ENCODE measurements around the gene EIF2B2.

Gene EIF2B2

DNA sequence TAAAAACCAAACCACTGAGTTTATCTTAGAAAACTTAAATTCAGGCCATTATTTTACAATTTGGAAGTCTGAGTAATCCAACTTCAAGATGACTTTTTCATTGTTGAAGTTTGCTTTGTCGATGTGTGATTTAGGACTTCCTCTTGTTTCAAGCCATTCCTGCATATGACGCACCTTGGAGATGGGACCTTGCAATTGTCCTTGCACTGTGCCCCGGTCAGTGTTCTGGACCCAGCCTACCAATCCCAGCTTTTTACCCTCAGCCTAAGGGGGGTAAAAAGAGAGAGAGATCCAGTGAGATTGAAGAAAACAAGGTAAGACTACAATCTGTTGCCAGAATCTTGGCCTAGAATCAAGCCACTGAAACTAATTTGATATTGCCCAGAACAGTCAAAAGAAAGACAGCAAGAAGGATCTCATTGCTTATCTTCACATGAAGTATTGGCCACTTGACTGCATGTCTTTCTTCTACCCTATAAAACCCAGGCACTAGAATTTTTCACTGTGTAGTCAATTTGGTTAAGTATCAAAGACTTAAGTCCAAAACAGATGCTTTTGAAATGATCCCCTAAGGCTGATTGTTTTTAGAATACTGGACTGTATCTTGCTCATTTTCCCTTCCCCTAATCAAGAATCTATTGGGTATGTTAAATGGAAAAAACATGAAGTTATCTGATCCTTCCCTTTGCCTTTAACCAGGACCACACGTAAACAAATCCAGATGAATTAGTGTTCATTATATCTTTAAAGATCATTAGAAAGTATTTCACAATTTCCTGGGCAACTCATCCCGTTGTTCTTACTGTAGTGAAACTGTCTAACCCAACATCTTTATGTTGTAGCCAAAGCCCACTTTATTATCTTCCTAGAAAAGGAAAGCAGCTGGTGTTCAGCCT, 50.9 kb downstream of the EIF2B2 start:
- Histone ChIP-seq H3K9me3 (ENCODE audit: control insufficient read depth, low read length) (no peaks in the 10 kb centered on the region), H3K4me3 (ENCODE audit: extremely low read depth, insufficient read depth, low read length, poor library complexity, severe bottlenecking) (no peak overlapping the region), H3K36me3 (ENCODE audit: control insufficient read depth, insufficient read depth, low read length) (peaks cover 10% of the 10 kb centered on the region), H3K4me1 (ENCODE audit: control insufficient read depth, insufficient read depth, low read length, poor library complexity, severe bottlenecking) (no peaks in the 10 kb centered on the region), H3K27ac (ENCODE audit: low read depth, low read length, severe bottlenecking) (no peak overlapping the region)
- WGBS, 2 experiments (ENCODE audit: insufficient coverage in 2 of 2): 89 to 92% methylated on average over 1 to 3 of the region's 5 CpGs

DNA sequence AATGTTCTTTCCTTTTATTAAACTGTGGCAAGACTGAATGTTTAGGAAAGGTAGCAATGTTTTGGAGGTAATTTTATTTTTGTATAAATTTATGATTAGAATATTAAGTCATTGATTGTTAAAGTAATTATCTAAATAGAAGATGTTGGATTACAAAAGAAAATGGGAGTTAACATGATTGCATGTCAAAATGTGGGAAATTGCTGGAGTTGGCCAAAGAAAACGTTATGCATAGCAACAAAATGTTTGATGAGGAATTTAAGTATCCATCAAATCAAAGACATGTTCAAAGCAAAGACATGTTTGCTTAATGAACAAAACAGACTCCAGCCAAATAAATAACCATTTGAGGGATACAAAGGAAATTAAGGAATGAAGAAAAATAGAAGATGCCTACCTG, 51.7 kb downstream of the EIF2B2 start:
- WGBS, 2 experiments (ENCODE audit: insufficient coverage in 2 of 2): no CpG with 5 or more reads among the region's 1 CpG
- Histone ChIP-seq H3K9me3 (ENCODE audit: control insufficient read depth, low read length) (no peaks in the 10 kb centered on the region), H3K36me3 (ENCODE audit: control insufficient read depth, insufficient read depth, low read length) (peaks cover 6% of the 10 kb centered on the region), H3K4me1 (ENCODE audit: control insufficient read depth, insufficient read depth, low read length, poor library complexity, severe bottlenecking) (no peaks in the 10 kb centered on the region), H3K4me3 (ENCODE audit: extremely low read depth, insufficient read depth, low read length, poor library complexity, severe bottlenecking) (no peak overlapping the region), H3K27ac (ENCODE audit: low read depth, low read length, severe bottlenecking) (no peak overlapping the region)

DNA sequence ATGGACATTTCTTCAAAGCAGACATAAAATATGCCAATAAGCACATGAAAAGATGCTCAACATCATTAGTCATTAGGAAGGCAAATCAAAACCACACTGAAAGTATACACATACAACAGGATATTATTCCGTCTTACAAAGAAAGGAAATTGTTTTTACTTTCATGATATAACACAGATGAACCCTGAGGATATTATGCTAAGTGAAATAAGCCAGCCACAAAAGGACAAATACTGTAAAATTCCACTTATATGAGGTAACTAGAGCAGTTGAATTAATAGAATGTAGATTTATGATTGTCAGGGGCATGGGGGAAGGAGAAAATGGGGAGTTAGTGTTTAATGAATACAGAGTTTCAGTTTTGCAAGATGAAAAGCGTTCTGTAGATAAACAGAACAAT, 56.9 kb downstream of the EIF2B2 start:
- H3K27ac ChIP-seq (ENCODE audit: low read depth, low read length, severe bottlenecking): no peak overlapping the region
- H3K4me3 ChIP-seq (ENCODE audit: extremely low read depth, insufficient read depth, low read length, poor library complexity, severe bottlenecking): no peak overlapping the region
- peaks cover 3% of the 10 kb centered on the region for H3K4me1 ChIP-seq (ENCODE audit: control insufficient read depth, insufficient read depth, low read length, poor library complexity, severe bottlenecking)
- peaks cover 18% of the 10 kb centered on the region for H3K36me3 ChIP-seq (ENCODE audit: control insufficient read depth, insufficient read depth, low read length)
- WGBS, 2 experiments (ENCODE audit: insufficient coverage in 2 of 2): 100% methylated on average over 1 of the region's 2 CpGs; no CpG with 5 or more reads in 1 of the 2 experiments
- peaks cover 5% of the 10 kb centered on the region for H3K9me3 ChIP-seq (ENCODE audit: control insufficient read depth, low read length)

DNA sequence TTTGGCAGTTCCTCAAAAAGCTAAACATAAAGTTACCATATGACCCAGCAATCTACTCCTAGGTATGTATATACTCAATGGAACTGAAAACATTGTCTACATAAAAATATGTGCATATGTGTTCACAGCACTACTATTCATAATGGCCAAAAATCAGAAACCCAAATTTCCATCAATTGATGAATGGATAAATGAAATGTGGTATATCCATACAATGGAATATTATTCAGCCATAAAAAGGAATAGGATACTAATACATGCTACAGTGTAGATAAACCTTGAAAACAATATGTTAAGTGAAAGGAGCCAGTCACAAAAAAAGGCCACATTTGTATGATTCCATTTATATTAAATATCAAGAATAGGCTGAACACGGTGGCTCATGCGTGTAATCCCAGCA, 57.7 kb downstream of the EIF2B2 start:
- no peak overlapping the region for H3K27ac ChIP-seq (ENCODE audit: low read depth, low read length, severe bottlenecking)
- H3K4me1 ChIP-seq (ENCODE audit: control insufficient read depth, insufficient read depth, low read length, poor library complexity, severe bottlenecking): peaks cover 3% of the 10 kb centered on the region
- peaks cover 18% of the 10 kb centered on the region for H3K36me3 ChIP-seq (ENCODE audit: control insufficient read depth, insufficient read depth, low read length)
- no peak overlapping the region for H3K4me3 ChIP-seq (ENCODE audit: extremely low read depth, insufficient read depth, low read length, poor library complexity, severe bottlenecking)
- peaks cover 5% of the 10 kb centered on the region for H3K9me3 ChIP-seq (ENCODE audit: control insufficient read depth, low read length)
- WGBS, 2 experiments (ENCODE audit: insufficient coverage in 2 of 2): 100% methylated on average over 1 of the region's 2 CpGs; no CpG with 5 or more reads in 1 of the 2 experiments
